ENCODE data around the gene CORO7.

Gene CORO7

DNA sequence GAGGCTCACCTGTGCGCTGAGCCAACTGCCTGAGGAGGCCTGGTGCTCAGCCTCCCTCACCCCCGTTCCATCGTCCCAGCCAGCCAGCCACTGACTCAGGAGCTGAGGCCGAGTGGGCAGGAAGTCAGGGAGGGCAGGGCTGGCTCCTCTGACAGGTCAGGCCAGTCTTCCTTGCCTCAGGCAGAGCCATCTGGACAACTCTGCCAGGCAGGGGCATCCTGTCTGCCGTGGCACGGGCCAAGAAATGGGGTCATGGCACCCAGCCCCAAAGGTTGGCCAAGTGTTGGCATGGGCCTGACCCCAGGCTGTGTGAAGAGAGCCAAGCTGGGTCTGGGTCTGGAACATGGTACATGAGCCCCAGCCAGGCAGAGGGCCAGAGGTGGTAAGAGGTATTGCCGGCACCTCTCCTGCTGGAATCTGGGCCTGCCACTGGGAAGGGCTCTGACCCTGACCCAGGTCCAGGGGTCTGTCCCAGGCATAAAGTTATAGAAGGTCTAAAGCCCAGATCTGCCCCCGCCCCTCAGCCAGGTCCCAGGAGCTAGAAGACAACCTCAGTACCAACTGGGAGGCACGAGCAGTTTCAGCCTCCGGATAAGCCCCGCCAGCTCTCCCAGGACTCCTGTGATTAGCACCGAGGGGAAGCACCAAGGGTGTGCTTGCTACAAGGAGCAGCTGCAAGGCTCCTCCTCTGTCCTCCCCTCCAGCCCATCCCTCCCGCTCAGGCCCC, 47.2 kb downstream of the CORO7 start:
- CTCF ChIA-PET: no interaction called here
- DNase-seq: no peak
- Mint-ChIP-seq H3K36me3 (peaks cover 7% of the 10 kb centered on the region), H3K4me3 (no peak overlapping the region), H3K9me3 (no peaks in the 10 kb centered on the region), H3K4me1 (peaks cover 11% of the 10 kb centered on the region), H3K27me3 (no peaks in the 10 kb centered on the region), H3K27ac (no peak overlapping the region)

DNA sequence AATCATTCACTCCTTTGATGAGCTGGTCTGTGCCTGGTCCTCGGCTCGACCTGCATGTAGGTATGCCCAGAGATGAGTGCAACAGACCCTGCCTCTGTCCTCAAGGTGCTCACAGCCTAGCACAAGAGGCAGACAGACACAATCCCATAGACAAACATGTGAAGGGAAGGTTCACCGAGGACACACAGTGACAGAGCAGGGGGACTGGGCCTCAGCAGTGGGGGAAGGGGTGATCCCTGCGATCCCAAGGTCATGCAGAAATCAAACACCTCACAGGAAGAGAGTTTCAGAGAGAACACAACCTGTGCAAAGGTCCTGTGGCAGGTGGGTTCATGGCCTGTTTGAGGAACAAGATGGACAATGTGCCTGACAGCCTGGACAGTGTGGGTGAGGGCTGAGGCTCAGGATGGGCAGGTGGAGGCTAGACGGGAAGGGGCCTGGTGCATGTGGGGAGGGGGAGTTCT, 49.0 kb downstream of the CORO7 start:
- no peaks in the 10 kb centered on the region for H3K27me3 Mint-ChIP-seq
- DNase-seq: no peak
- peaks cover 4% of the 10 kb centered on the region for H3K4me1 Mint-ChIP-seq
- H3K9me3 Mint-ChIP-seq: no peaks in the 10 kb centered on the region
- no peak overlapping the region for H3K27ac Mint-ChIP-seq
- H3K4me3 Mint-ChIP-seq: no peak overlapping the region
- peaks cover 17% of the 10 kb centered on the region for H3K36me3 Mint-ChIP-seq
- CTCF ChIA-PET: no interaction called here

DNA sequence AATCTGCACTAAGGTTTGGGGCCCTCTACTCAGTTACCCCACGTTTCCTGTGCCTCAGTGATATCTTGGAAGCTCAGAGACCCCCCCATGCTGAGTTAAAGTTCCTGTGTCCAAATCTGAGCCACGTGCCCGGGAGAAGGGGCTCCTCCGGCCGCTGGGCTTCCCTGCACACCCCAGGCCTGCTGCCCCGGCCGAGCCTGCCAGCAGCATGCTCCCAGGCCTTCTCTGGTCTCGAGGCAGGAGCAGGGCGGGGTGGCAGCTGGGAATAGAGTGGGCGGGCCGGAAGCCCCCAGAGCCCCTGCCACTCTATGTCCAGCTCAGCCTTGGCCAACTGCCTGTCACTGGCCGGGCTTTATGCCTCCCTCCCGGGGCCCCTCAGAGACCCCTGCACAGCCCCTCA, 50.4 kb downstream of the CORO7 start:
- Mint-ChIP-seq H3K4me3 (no peak overlapping the region), H3K9me3 (no peaks in the 10 kb centered on the region), H3K36me3 (peaks cover 22% of the 10 kb centered on the region), H3K27ac (no peak overlapping the region), H3K27me3 (no peaks in the 10 kb centered on the region), H3K4me1 (no peaks in the 10 kb centered on the region)
- CTCF ChIA-PET: no interaction called here
- DNase-seq: no peak

DNA sequence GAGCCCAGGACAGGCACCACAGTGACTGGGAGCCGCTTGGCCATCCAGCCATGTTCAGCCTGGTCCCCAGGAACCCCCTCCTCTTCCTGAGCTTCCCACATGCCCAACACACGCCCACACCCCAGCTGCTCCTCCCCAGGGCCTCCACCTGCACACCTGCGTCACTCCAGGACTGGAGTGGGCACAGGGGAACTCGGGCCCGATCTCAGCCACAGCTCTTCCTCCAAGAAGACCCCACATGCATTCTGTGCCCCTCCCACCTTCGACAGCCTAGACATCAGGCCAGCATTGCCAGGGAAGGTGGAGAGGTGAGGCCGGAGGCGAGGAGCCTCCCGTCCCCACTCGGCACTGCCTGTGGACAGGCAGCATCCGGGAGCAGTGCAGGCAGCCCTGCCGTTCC, 50.8 kb downstream of the CORO7 start:
- H3K4me1 Mint-ChIP-seq: no peaks in the 10 kb centered on the region
- no peak for DNase-seq
- peaks cover 25% of the 10 kb centered on the region for H3K36me3 Mint-ChIP-seq
- H3K9me3 Mint-ChIP-seq: no peaks in the 10 kb centered on the region
- H3K27me3 Mint-ChIP-seq: no peaks in the 10 kb centered on the region
- H3K4me3 Mint-ChIP-seq: no peak overlapping the region
- CTCF ChIA-PET: no interaction called here
- no peak overlapping the region for H3K27ac Mint-ChIP-seq

GRCh38 chr16:4365014-4365406, 51.4 kb downstream of the CORO7 start:
- Mint-ChIP-seq H3K27ac (no peak overlapping the region), H3K27me3 (no peaks in the 10 kb centered on the region), H3K4me1 (no peaks in the 10 kb centered on the region), H3K36me3 (peaks cover 25% of the 10 kb centered on the region), H3K4me3 (no peak overlapping the region), H3K9me3 (no peaks in the 10 kb centered on the region)
- CTCF ChIA-PET: no interaction called here
- no peak for DNase-seq

- CTCF ChIA-PET: no interaction called here
- H3K4me1 Mint-ChIP-seq: no peaks in the 10 kb centered on the region
- no peak for DNase-seq
- H3K4me3 Mint-ChIP-seq: no peak overlapping the region
- H3K36me3 Mint-ChIP-seq: peaks cover 25% of the 10 kb centered on the region
- no peaks in the 10 kb centered on the region for H3K27me3 Mint-ChIP-seq
- H3K27ac Mint-ChIP-seq: no peak overlapping the region
- no peaks in the 10 kb centered on the region for H3K9me3 Mint-ChIP-seq
Measured at GRCh38 chr16:4364196-4365013, 52.0 kb downstream of the CORO7 start.

DNA sequence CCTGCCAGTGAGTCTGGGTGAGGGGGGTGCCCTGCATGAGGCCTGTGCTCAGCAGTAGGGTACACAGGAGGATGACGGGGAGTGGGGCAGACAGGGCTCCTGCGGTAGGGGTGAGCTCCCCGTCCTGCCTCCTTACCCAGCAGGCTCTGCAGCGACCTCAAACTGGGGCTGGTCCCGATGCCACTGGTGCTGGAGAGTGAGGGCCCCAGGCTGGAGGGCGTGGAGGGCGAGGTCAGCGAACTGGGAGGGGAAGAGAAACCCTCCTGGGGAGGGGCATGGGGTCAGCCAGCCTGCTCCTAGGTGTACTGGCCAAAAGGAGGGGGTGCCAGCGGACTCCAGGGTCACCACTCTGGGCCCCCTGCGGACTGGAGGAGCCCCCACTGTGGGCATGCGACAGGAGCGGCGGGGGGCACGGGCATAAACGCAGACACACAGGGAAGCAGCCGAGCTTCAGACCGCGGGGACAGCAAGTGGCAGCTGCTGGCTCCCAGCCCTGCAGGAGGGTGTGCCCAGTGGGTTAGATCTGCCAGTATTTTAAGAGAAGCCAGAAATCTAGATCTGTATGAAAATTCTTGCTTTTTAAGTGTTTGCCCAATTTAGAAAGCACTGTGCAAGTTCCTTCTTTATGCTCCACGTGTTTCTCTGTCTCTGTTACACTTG, 53.8 kb downstream of the CORO7 start:
- H3K36me3 Mint-ChIP-seq: peaks cover 28% of the 10 kb centered on the region
- H3K27ac Mint-ChIP-seq: no peak overlapping the region
- CTCF ChIA-PET: no interaction called here
- no peaks in the 10 kb centered on the region for H3K4me1 Mint-ChIP-seq
- DNase-seq: no peak
- no peaks in the 10 kb centered on the region for H3K27me3 Mint-ChIP-seq
- no peaks in the 10 kb centered on the region for H3K9me3 Mint-ChIP-seq
- H3K4me3 Mint-ChIP-seq: no peak overlapping the region

- H3K27me3 Mint-ChIP-seq: no peaks in the 10 kb centered on the region
- CTCF ChIA-PET: interaction anchor here (1.2 to 1.6 kb wide), 2 partner anchors 40 to 144 kb away, joined by 3 to 7 read pairs; no protein-coding TSS in a partner anchor
- H3K4me1 Mint-ChIP-seq: no peaks in the 10 kb centered on the region
- H3K27ac Mint-ChIP-seq: no peak overlapping the region
- H3K36me3 Mint-ChIP-seq: peaks cover 27% of the 10 kb centered on the region
- no peak overlapping the region for H3K4me3 Mint-ChIP-seq
- no peaks in the 10 kb centered on the region for H3K9me3 Mint-ChIP-seq
- no peak for DNase-seq
Measured at GRCh38 chr16:4361944-4362311, 54.5 kb downstream of the CORO7 start.

DNA sequence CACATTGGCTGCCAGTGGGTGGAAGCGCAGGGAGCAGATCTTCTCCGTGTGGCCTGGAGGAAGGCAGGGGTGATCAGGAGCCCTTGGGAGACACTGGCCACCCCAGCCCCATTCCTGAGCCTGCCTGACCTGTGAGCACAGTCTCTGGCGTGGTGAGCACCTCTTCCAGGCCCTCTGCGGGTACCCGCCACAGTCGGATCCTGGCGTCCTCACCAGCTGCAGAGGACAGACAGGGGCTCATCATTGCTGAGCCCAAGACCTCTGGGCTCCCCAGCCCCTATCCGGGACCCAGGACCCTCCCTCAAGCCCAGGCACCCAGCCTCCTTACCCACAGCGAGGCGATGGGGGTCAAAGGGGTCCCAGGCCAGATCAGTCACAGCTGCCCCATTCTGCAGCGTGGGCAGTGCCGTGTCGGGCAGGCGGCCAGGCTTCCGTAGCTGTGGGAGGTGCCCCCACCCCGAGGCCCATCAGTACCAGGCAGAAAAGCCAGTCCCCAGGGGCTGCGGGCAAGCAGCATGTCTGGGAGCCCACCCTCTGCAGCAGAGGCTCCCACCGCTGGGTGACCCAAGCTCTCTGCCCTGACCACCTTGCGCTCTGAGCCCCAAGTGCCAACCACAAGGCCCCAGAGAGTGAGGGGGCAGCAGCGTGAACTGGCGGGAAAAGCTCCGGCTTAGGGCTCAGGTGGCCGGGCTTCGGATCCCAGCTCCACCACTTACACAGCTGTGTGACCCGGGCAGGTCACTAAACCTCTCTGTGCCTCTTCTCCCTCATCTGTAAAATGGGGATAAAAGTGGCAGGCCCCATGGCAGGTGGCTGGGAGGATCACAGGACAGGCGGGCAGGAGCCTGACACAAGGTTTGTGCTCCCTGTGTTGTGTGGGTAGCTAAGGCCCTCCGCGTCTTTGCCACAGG, 55.1 kb downstream of the CORO7 start:
- CTCF ChIA-PET: interaction anchor here (1.2 to 1.6 kb wide), 2 partner anchors 41 to 144 kb away, joined by 3 to 7 read pairs; no protein-coding TSS in a partner anchor
- H3K27ac Mint-ChIP-seq: no peak overlapping the region

GRCh38 chr16:4360538-4361021, 55.8 kb downstream of the CORO7 start:
- H3K36me3 Mint-ChIP-seq: peaks cover 28% of the 10 kb centered on the region
- DNase-seq: no peak
- no peak overlapping the region for H3K27ac Mint-ChIP-seq
- H3K9me3 Mint-ChIP-seq: no peaks in the 10 kb centered on the region
- no peaks in the 10 kb centered on the region for H3K4me1 Mint-ChIP-seq
- CTCF ChIA-PET: interaction anchor here (1.2 to 1.6 kb wide), 2 partner anchors 41 to 145 kb away, joined by 3 to 7 read pairs; no protein-coding TSS in a partner anchor
- H3K27me3 Mint-ChIP-seq: no peaks in the 10 kb centered on the region
- no peak overlapping the region for H3K4me3 Mint-ChIP-seq

More for the DNA sequence above, 55.1 kb downstream of the CORO7 start:
- no peaks in the 10 kb centered on the region for H3K4me1 Mint-ChIP-seq
- H3K27me3 Mint-ChIP-seq: no peaks in the 10 kb centered on the region
- peaks cover 28% of the 10 kb centered on the region for H3K36me3 Mint-ChIP-seq
- H3K4me3 Mint-ChIP-seq: no peak overlapping the region
- no peak for DNase-seq
- H3K9me3 Mint-ChIP-seq: no peaks in the 10 kb centered on the region

DNA sequence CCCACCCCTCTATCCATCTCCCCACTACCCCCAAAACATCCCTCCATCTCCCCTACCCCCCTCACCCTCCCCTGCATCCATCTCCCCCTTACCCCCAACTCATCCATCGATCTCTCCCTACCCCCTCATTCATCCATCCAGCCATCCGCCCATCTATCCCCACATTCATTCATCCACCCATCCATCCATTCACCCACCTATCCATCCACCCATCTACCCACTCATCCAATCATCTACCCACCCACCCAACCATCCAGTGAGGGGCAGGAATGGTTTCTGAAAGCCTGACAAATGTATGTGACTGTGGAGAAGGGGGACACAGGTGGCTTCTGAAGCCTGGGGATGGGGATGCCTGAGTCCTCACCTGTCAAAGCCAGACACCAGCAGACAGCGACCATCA, 56.5 kb downstream of the CORO7 start:
- H3K36me3 Mint-ChIP-seq: peaks cover 29% of the 10 kb centered on the region
- DNase-seq: no peak
- H3K9me3 Mint-ChIP-seq: no peaks in the 10 kb centered on the region
- CTCF ChIA-PET: interaction anchor here (0.9 to 2.1 kb wide), 3 partner anchors 13 to 34 kb away, joined by 3 to 6 read pairs (median 3); no protein-coding TSS in a partner anchor
- no peak overlapping the region for H3K27ac Mint-ChIP-seq
- H3K27me3 Mint-ChIP-seq: no peaks in the 10 kb centered on the region
- H3K4me3 Mint-ChIP-seq: no peak overlapping the region
- H3K4me1 Mint-ChIP-seq: no peaks in the 10 kb centered on the region

- Mint-ChIP-seq H3K36me3 (peaks cover 36% of the 10 kb centered on the region), H3K4me3 (no peak overlapping the region), H3K9me3 (no peaks in the 10 kb centered on the region), H3K27me3 (no peaks in the 10 kb centered on the region), H3K4me1 (no peaks in the 10 kb centered on the region), H3K27ac (peak overlapping the region; percentile 45)
- CTCF ChIA-PET: interaction anchor here (0.6 to 2.1 kb wide), 7 partner anchors 14 to 525 kb away, joined by 3 to 6 read pairs (median 3); no protein-coding TSS in a partner anchor
- DNase-seq: peak; percentile 73
Measured at GRCh38 chr16:4358831-4359561, 57.4 kb downstream of the CORO7 start.

DNA sequence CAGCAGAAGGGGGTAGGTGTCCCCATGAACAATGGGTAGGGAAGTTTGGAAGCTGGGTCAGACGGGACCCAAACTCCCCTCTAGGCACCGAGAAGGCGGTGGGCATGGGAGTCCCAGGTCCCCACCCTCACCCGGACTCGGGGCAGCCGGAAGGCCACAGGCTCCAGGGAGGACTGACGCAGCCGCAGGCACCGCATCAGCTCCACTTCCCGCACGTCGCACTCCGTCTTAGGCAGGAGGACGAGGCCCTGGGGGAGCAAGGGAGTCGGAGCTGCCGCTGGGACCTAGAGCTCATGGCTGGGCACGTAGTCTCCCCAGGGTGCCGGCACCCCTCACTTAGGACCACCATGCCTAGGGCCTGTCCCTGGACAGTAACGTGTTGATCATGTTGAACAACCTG, 58.2 kb downstream of the CORO7 start:
- no peak for DNase-seq
- H3K36me3 Mint-ChIP-seq: peaks cover 35% of the 10 kb centered on the region
- H3K4me3 Mint-ChIP-seq: no peak overlapping the region
- CTCF ChIA-PET: interaction anchor here (0.8 to 2.1 kb wide), 3 partner anchors 17 to 227 kb away, joined by 3 to 6 read pairs (median 3); no protein-coding TSS in a partner anchor
- no peaks in the 10 kb centered on the region for H3K27me3 Mint-ChIP-seq
- no peaks in the 10 kb centered on the region for H3K9me3 Mint-ChIP-seq
- H3K4me1 Mint-ChIP-seq: no peaks in the 10 kb centered on the region
- H3K27ac Mint-ChIP-seq: no peak overlapping the region

All from activated naive CD4-positive, alpha-beta T cell treated with anti-CD3 and anti-CD28 coated beads, Interleukin-2, amount 10 ng/mL, durations not matched to agents 7 days and 5 days (primary cell).